SIG-M5 treated with dmso at 0.1 percent for 504 hours (cell line): Measurements from ENCODE around the gene IGFBP5.

ENCODE experiments used
- DNase-seq: peaks from one replicate; lab custom pipeline; 2025; ENCODE audit not compliant: unreplicated experiment; lab: John Stamatoyannopoulos, UW

Gene IGFBP5

GRCh38 chr2:216665717-216666116 is 29.6 kb downstream of the IGFBP5 start:
- no peak for DNase-seq

DNA sequence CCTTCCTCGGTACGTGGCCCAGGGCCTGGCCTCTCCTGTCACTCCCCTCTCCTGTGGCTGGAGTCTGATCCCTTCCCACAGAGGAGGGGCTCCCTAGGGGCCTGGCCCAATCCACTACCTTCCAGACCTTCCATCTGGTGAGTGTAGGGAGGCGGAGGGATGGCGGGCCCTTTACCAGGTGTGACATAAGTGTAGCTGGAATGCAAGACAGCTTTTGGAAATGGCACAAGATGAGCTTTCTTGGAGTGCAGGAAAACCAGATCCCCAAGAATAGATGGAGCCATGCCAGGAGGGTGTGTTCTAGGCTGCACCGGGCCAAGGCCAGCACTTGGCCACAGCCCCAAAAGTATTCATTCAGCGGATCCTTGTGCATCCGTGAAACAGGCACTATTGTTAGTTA is 30.1 kb downstream of the IGFBP5 start:
- no peak for DNase-seq

GRCh38 chr2:216664593-216665034 is 30.7 kb downstream of the IGFBP5 start:
- DNase-seq = no peak

GRCh38 chr2:216663846-216664245 is 31.5 kb downstream of the IGFBP5 start:
- no peak for DNase-seq

DNA sequence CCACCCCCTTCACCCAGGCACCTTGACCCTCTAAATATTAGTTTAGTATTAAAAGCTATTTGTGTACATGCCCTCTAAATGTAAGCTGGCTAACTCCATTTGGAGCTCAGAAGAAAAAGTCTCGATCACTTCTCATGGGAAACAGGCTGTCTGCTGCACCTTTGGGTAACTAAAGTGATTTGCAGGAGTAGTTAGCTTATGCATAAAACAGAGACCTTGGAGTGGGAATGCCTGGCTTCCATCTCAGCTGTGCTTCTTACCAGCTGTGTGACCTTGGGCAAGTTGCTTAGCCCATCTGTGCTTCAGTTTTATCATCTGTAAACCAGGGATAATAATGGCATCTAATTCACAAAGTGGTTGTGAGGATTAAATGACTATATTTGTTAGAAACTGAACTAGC is 32.2 kb downstream of the IGFBP5 start:
- no peak for DNase-seq

DNA sequence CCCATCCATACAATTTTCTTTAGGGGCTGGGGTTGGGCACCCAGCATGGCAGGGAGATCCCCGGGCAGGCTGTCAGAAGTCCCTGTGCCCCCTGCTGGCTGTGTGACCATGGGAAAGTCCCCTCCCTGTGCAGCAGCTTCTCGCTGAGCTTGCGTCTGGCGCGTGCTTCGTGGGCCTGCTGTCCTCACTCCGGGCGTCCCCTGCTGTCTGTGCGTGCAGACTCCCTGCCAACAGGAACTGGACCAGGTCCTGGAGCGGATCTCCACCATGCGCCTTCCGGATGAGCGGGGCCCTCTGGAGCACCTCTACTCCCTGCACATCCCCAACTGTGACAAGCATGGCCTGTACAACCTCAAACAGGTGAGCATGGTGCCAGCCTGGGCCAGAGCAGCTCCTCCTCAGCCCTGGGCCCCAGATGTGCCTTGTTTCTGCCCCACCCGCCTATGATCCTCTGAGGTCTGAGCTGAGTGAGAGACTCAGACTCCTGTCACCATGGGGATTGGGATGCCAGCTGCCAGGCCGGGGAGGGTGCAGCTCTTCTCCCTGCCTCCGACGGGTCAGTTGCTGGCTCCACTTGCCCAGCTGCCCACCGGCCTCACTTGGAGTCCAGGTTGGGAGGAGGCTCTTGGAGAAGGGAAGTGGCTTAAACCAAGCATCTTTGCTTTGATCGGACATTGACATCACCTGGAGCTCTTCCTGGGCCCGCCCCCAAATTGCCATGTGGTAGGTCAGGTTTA is 33.5 kb downstream of the IGFBP5 start:
- no peak for DNase-seq

- no peak for DNase-seq
These were observed 34.3 kb downstream of the IGFBP5 start for GRCh38 chr2:216661051-216661450.

GRCh38 chr2:216660496-216660895 is 34.9 kb downstream of the IGFBP5 start:
- DNase-seq = no peak

- no peak for DNase-seq
These were observed 36.1 kb downstream of the IGFBP5 start for GRCh38 chr2:216659276-216659675.

DNA sequence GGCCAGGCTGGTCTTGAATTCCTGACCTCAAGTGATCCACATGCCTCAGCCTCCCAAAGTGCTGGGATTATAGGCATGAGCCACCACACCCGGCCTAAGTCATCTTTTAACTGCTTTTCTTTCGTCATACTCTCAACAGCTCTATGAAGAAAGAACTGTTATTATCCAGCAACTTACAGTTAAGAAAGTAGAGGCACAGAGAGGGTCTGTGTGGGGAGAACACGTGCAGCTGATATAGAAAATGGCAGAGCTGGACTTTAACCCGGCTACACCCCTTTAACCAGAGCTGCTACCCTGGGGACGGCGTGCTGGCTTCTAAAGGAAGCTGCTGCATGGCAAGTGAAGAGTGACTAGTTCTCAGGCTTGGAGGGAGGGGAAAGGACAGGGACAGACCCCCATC is 36.6 kb downstream of the IGFBP5 start:
- DNase-seq = no peak

DNA sequence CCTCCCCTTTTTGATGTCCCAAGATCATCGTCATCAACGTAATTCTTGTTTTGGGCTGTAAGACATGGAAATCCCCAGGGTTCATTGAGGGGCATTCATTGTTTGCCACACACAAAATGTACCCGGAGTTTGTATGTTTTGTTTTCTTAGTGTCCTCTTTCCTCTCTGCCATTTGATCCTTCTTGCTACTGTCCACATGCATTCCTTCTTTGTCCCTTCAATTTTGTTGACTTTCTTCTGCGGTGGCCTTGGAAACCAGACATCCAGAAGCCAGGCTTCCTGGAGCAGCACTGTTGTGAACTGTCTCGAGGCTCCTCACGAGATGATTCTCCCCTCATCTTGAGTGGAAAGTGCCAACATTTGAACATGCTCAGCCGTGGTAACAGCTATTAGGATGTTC is 37.4 kb downstream of the IGFBP5 start:
- no peak for DNase-seq

GRCh38 chr2:216657086-216657855 is 38.1 kb downstream of the IGFBP5 start:
- no peak for DNase-seq

GRCh38 chr2:216654528-216655052 is 40.8 kb downstream of the IGFBP5 start:
- DNase-seq = no peak

DNA sequence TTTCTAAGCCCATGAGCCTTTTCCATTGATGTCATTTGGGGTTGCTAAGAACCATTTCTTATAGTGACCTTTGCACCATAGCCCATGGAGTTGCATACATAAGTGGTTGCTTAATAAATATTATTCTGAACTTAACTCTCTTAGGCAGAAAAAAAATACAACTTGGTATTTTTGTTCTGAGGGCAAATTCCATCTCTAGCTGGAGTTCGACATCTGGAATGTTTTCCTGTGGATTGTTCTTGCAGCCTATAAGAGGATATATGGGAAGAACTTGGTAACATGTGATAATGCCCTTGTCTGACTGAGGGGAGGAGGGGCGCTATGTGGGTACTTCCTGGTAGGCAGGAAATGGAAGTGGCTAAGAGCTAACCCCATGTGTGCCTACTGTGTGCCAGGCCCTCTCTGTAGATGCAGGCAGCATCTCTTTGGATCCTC is 41.4 kb downstream of the IGFBP5 start:
- DNase-seq = no peak

- DNase-seq = no peak
These were observed 42.1 kb downstream of the IGFBP5 start for GRCh38 chr2:216653093-216653799.

- no peak for DNase-seq
These were observed 42.8 kb downstream of the IGFBP5 start for GRCh38 chr2:216652566-216652965.

DNA sequence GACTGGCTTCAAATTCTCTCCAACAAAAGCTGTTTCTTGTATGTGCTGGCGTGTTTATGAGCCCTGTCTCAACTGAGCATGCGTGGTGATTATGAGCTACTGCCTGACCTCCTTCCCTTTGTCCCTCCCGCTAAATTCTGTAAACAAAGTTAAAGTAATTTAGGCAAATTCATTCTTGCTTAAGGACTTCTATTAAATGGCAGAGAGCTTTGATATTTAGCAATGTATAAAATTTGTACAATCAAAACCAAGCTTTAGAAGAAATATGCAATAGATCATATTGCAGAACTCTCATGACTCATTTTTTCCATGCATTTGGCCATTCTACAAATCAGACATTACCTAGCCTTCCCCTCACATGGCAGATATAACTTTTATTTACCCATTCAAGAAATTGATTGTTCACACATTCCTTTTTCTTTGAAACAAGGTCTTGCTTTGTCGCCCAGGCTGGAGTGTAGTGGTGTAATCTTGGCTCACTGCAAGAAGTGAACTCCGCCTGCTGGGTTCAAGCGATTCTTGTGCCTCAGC is 43.9 kb downstream of the IGFBP5 start:
- DNase-seq = no peak

DNA sequence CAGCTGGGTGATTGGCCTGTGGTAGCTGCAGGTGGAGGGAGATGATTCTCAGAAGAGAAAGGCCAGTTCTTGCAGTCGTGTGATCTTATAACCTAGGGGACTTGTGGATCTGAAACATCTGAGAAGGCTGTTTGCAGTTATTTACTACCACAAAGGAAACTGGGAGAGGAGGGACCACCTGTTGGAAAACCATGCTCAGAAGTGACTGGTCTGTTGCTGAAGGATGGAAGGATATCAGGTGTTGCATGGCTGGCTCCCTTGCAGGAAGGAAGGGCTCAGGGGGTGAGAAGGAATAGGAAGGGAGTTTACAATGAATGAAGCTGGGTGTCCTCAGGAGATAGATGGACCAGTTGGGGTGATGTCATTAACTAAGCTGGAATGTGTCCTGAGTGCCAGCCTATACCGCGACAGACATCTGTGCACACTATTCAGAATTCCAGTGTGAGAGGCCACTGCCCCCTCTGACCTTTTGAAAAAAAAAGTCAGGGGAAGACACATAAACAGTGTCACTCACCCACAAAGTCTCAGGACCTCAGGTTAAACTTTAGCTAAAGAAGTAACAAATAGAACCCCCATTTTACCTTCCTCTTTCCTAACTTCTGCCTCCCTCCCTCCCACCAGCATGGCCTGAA is 44.6 kb downstream of the IGFBP5 start:
- no peak for DNase-seq

- DNase-seq = no peak
These were observed 45.8 kb downstream of the IGFBP5 start for GRCh38 chr2:216649574-216649973.

GRCh38 chr2:216648105-216648504 is 47.2 kb downstream of the IGFBP5 start:
- no peak for DNase-seq

GRCh38 chr2:216646116-216646515 is 49.2 kb downstream of the IGFBP5 start:
- DNase-seq = no peak
